ENCODE data around the gene HABP2.

DNA sequence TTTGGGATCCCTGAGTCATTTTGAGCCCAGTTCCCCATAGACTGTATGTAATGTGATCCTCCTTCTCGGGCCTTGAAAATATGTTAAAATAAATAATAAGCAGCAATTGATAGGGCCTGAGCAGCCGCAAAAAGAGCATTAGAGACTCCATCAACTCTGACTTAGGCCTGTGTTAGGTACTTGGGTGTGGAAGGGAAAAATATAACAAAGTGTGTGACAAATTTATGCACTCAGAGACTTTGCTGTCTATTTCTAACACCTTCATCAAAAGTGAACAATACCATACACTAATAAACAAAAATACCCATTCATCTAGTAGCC is 31.4 kb upstream of the HABP2 start:
- TF ChIP-seq POLR2A (IDR thresholded peaks at IDR 0.05) (no peak), CTCF (IDR thresholded peaks at IDR 0.05) (no peak)

All from uterus (tissue), 2 donors.